ENCODE data around the gene SLC16A2.

The SLC16A2 gene

GRCh38 chrX:74422576-74423288 lies 1.4 kb downstream of the SLC16A2 start:
- H3K27ac ChIP-seq (ENCODE audit: low read depth, low read length): no peak overlapping the region
- no peak overlapping the region for H2AFZ ChIP-seq (ENCODE audit: low read depth, low read length, severe bottlenecking)

GRCh38 chrX:74423289-74423998 lies 2.2 kb downstream of the SLC16A2 start:
- H3K27ac ChIP-seq (ENCODE audit: low read depth, low read length): no peak overlapping the region
- H3K4me2 ChIP-seq (ENCODE audit: low read depth, low read length, poor library complexity, severe bottlenecking): no peak overlapping the region

More at GRCh38 chrX:74422576-74423288, 1.4 kb downstream of the SLC16A2 start:
- H3K4me3 ChIP-seq (ENCODE audit: insufficient read depth, low read length, poor library complexity, severe bottlenecking): no peak overlapping the region
- no peaks in the 10 kb centered on the region for H3K27me3 ChIP-seq (ENCODE audit: low read length)
- no peaks in the 10 kb centered on the region for H3K36me3 ChIP-seq (ENCODE audit: low read length)
- H3K9ac ChIP-seq (ENCODE audit: low read length): no peak overlapping the region
- no peaks in the 10 kb centered on the region for H3K9me3 ChIP-seq (ENCODE audit: insufficient read depth, low read length)
- H3F3A ChIP-seq (ENCODE audit: insufficient read depth): no peaks in the 10 kb centered on the region
- H4K20me1 ChIP-seq (ENCODE audit: low read depth, low read length): no peaks in the 10 kb centered on the region
- TF ChIP-seq CTCF (IDR thresholded peaks at IDR 0.05; ENCODE audit: insufficient read depth, low read length, poor library complexity, severe bottlenecking): no peak
- no peak for TF ChIP-seq EZH2phosphoT487 (conservative IDR thresholded peaks at IDR 0.05; ENCODE audit: low read length)
- H3K79me2 ChIP-seq (ENCODE audit: insufficient read depth, low read length): no peaks in the 10 kb centered on the region
- H3K4me2 ChIP-seq (ENCODE audit: low read depth, low read length, poor library complexity, severe bottlenecking): no peak overlapping the region
- H3K9me2 ChIP-seq (replicated peaks; ENCODE audit: insufficient read depth, low read length): no peaks in the 10 kb centered on the region

GRCh38 chrX:74426071-74426470 lies 4.8 kb downstream of the SLC16A2 start:
- TF ChIP-seq CTCF (IDR thresholded peaks at IDR 0.05; ENCODE audit: insufficient read depth, low read length, poor library complexity, severe bottlenecking) (no peak), EZH2phosphoT487 (conservative IDR thresholded peaks at IDR 0.05; ENCODE audit: low read length) (no peak)
- Histone ChIP-seq H4K20me1 (ENCODE audit: low read depth, low read length) (no peaks in the 10 kb centered on the region), H3F3A (ENCODE audit: insufficient read depth) (no peaks in the 10 kb centered on the region), H3K9ac (ENCODE audit: low read length) (no peak overlapping the region), H3K36me3 (ENCODE audit: low read length) (no peaks in the 10 kb centered on the region), H2AFZ (ENCODE audit: low read depth, low read length, severe bottlenecking) (no peak overlapping the region), H3K27me3 (ENCODE audit: low read length) (no peaks in the 10 kb centered on the region), H3K79me2 (ENCODE audit: insufficient read depth, low read length) (no peaks in the 10 kb centered on the region), H3K27ac (ENCODE audit: low read depth, low read length) (no peak overlapping the region), H3K9me3 (ENCODE audit: insufficient read depth, low read length) (no peaks in the 10 kb centered on the region), H3K9me2 (replicated peaks; ENCODE audit: insufficient read depth, low read length) (no peaks in the 10 kb centered on the region), H3K4me3 (ENCODE audit: insufficient read depth, low read length, poor library complexity, severe bottlenecking) (no peak overlapping the region), H3K4me2 (ENCODE audit: low read depth, low read length, poor library complexity, severe bottlenecking) (no peak overlapping the region)

More at GRCh38 chrX:74423289-74423998, 2.2 kb downstream of the SLC16A2 start:
- Histone ChIP-seq H2AFZ (ENCODE audit: low read depth, low read length, severe bottlenecking) (no peak overlapping the region), H3K27me3 (ENCODE audit: low read length) (no peaks in the 10 kb centered on the region), H3F3A (ENCODE audit: insufficient read depth) (no peaks in the 10 kb centered on the region), H3K9me3 (ENCODE audit: insufficient read depth, low read length) (no peaks in the 10 kb centered on the region), H3K9ac (ENCODE audit: low read length) (no peak overlapping the region), H3K36me3 (ENCODE audit: low read length) (no peaks in the 10 kb centered on the region), H4K20me1 (ENCODE audit: low read depth, low read length) (no peaks in the 10 kb centered on the region), H3K9me2 (replicated peaks; ENCODE audit: insufficient read depth, low read length) (no peaks in the 10 kb centered on the region), H3K79me2 (ENCODE audit: insufficient read depth, low read length) (no peaks in the 10 kb centered on the region), H3K4me3 (ENCODE audit: insufficient read depth, low read length, poor library complexity, severe bottlenecking) (no peak overlapping the region)
- TF ChIP-seq EZH2phosphoT487 (conservative IDR thresholded peaks at IDR 0.05; ENCODE audit: low read length): no peak
- TF ChIP-seq CTCF (IDR thresholded peaks at IDR 0.05; ENCODE audit: insufficient read depth, low read length, poor library complexity, severe bottlenecking): no peak
